Omental fat pad (tissue), 4 donors: ENCODE results near the gene IL1RAPL1. TPM values are rescaled to one million over a fixed set of nuclear protein-coding genes. Genes with fewer than 3 reads are reported as not detected.

Experiments
- ATAC-seq: fragments of 150-250 bp; one replicate; pipeline ENCODE4 v1.9.1; 2016; ENCODE audit warnings: mild to moderate bottlenecking, moderate library complexity; ENCODE audit not compliant: low FRiP score
- DNase-seq: peaks from one replicate; pipeline ENCODE4 v3.0.0-alpha.2; 2019; ENCODE audit warnings: low spot score
- CTCF ChIP-seq, 3 donors: fragments of 450-650 bp; IDR thresholded peaks; one replicate each; pipeline ENCODE4 v1.5.1; 2016 to 2017; ENCODE audit warnings: antibody characterized with exemption in 3 of 3, mild to moderate bottlenecking in 3 of 3, moderate library complexity in 2 of 3
- total RNA-seq, 4 donors: library from RNA; depleted of rRNA; stranded (reverse); fragments of >200 nt; gene quantifications; one replicate each; pipeline ENCODE4 v1.1.0, GENCODE V29; 2016

Gene IL1RAPL1
- total RNA-seq, 4 donors from 2014 or later, result 0.13 to 0.93 (median 0.42) TPM

- no peak for TF ChIP-seq CTCF (IDR thresholded peaks at IDR 0.05)
- DNase-seq, result no peak
- no peak for ATAC-seq
These were observed 267.4 kb downstream of the IL1RAPL1 start for GRCh38 chrX:28854637-28855036.

- DNase-seq (no peak), ATAC-seq (no peak)
- TF ChIP-seq CTCF (IDR thresholded peaks at IDR 0.05), result no peak
These were observed 289.2 kb downstream of the IL1RAPL1 start for GRCh38 chrX:28876408-28876807.

- no peak for TF ChIP-seq CTCF (IDR thresholded peaks at IDR 0.05)
- DNase-seq (no peak), ATAC-seq (no peak)
These were observed 289.7 kb downstream of the IL1RAPL1 start for GRCh38 chrX:28876901-28877300.

- ATAC-seq (no peak), DNase-seq (no peak)
- no peak for TF ChIP-seq CTCF (IDR thresholded peaks at IDR 0.05)
These were observed 292.9 kb downstream of the IL1RAPL1 start for GRCh38 chrX:28880136-28880535.

GRCh38 chrX:28884823-28885222 lies 297.6 kb downstream of the IL1RAPL1 start:
- DNase-seq, result no peak
- no peak for TF ChIP-seq CTCF (IDR thresholded peaks at IDR 0.05)
- no peak for ATAC-seq

- no peak for TF ChIP-seq CTCF (IDR thresholded peaks at IDR 0.05)
- ATAC-seq (no peak), DNase-seq (no peak)
These were observed 301.2 kb downstream of the IL1RAPL1 start for GRCh38 chrX:28888416-28888815.

GRCh38 chrX:28889591-28890090 lies 302.4 kb downstream of the IL1RAPL1 start:
- ATAC-seq (no peak), DNase-seq (no peak)
- no peak for TF ChIP-seq CTCF (IDR thresholded peaks at IDR 0.05)
